ENCODE measurements around the gene PSAP.

PSAP gene

DNA sequence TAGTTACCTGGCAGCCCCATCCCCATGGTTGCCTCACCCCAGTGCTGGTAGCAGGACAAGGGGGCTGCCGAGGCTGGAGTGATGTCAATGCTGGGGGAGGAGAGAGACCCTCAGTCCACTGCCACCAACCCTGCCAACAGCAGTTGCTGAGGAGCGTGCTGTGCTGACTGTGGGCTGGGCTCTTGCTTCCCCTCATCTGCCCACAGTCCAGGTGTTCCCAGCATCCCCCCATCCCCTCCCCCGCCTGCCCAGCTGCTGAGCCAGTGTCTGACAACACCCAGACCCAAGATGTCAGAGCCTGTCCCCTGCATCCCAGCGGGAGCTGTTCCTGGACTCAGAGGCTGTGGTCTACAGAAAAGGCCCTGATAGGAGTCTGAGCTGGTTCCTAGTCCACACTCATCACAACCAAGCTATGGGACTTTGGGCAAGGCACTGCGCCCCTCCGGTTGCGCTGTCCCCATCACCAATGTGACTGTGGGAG is 14.6 kb upstream of the PSAP start:
- TF ChIP-seq, protein P1, sequence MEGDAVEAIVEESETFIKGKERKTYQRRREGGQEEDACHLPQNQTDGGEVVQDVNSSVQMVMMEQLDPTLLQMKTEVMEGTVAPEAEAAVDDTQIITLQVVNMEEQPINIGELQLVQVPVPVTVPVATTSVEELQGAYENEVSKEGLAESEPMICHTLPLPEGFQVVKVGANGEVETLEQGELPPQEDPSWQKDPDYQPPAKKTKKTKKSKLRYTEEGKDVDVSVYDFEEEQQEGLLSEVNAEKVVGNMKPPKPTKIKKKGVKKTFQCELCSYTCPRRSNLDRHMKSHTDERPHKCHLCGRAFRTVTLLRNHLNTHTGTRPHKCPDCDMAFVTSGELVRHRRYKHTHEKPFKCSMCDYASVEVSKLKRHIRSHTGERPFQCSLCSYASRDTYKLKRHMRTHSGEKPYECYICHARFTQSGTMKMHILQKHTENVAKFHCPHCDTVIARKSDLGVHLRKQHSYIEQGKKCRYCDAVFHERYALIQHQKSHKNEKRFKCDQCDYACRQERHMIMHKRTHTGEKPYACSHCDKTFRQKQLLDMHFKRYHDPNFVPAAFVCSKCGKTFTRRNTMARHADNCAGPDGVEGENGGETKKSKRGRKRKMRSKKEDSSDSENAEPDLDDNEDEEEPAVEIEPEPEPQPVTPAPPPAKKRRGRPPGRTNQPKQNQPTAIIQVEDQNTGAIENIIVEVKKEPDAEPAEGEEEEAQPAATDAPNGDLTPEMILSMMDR (IDR thresholded peaks at IDR 0.05; ENCODE audit: insufficient read depth, low read depth, low read length, missing control alignments), result no peak
- no peak overlapping the region for H3K4me3 ChIP-seq (ENCODE audit: low read length)
- no peak for DNase-seq (ENCODE audit: low read depth)

DNA sequence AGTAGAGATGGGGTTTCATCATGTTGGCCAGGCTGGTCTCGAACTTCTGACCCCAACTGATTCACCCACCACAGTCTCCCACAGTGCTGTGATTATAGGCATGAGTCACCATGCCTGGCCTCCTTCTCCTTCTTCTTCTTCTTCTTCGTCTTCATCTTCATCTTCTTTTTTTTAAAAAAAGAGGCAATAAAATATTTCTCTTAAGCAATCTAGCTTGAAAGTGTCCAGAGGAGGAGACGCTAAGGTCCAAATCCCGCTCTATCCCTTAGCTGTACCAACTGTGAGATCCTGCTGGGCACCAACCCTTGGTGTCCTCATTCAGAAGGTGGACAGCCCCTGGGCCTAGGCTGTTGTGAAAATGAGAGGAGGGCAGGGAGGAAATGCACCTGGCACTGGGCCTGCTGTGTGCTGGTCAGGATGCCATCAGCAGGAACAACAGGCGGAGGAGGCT is 13.9 kb upstream of the PSAP start:
- no peak for DNase-seq (ENCODE audit: low read depth)
- no peak overlapping the region for H3K4me3 ChIP-seq (ENCODE audit: low read length)
- TF ChIP-seq, protein P1 (IDR thresholded peaks at IDR 0.05; ENCODE audit: insufficient read depth, low read depth, low read length, missing control alignments), result no peak

DNA sequence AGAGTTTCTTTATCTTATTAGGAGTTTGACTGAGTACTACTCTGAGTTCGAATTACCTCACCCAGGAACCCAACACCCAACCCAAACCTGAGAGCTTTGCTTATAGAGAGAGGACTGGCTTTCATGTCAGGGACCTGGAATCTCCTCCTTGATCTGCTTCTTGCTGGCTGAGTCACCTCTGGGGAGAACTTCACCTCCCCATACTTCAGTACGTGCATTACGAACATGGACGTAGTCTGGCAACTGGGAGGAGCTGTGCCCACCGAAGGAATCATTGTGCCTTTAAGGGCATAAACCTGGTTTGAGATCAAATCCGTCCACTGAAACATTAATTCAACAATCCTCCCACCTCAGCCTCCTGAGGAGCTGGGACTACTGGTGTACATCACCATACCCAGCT is 12.2 kb upstream of the PSAP start:
- H3K4me3 ChIP-seq (ENCODE audit: low read length), result no peak overlapping the region
- TF ChIP-seq, protein P1 (IDR thresholded peaks at IDR 0.05; ENCODE audit: insufficient read depth, low read depth, low read length, missing control alignments), result no peak
- no peak for DNase-seq (ENCODE audit: low read depth)

DNA sequence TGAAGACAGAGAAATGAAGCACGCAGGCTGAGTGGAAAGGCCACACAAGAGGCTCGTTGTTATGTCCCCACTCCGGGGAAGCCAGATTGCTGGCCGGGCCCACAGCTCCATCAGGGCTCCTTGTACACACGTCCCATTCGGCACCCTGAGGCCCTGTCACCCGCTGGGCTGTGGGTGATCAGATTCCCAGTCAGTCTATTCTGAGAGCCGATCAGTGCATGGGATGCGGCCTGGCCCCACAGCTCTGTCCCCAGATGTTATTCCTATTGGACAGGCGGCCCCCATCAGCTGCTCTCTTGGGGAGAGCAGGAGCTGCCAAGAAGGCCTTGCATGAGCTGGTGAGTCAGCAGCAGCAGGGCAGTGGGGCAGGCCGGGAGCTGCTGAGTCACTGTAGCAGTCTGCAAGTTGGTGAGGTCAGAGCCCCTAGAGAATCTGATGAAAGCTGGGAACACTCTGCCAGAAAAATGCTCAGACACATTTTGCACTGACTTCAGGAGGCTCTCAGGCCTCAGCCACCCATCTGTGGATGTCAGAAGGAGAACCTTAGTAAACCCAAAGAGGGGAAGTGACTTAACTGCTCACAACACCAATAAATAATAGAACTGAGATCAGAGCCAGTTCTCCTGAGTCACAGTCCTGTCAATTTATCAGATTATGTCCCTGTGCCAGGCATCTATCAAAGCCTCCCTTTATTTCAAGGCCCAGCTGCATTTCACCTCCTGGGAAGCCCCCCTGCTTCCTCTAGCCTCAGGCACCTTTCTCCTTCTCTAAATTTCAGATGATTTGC is 9.4 kb upstream of the PSAP start:
- H3K4me3 ChIP-seq (ENCODE audit: low read length), result no peak overlapping the region
- peak; percentile 99 for DNase-seq (ENCODE audit: low read depth)
- TF ChIP-seq, protein P1 (IDR thresholded peaks at IDR 0.05; ENCODE audit: insufficient read depth, low read depth, low read length, missing control alignments), result no peak

DNA sequence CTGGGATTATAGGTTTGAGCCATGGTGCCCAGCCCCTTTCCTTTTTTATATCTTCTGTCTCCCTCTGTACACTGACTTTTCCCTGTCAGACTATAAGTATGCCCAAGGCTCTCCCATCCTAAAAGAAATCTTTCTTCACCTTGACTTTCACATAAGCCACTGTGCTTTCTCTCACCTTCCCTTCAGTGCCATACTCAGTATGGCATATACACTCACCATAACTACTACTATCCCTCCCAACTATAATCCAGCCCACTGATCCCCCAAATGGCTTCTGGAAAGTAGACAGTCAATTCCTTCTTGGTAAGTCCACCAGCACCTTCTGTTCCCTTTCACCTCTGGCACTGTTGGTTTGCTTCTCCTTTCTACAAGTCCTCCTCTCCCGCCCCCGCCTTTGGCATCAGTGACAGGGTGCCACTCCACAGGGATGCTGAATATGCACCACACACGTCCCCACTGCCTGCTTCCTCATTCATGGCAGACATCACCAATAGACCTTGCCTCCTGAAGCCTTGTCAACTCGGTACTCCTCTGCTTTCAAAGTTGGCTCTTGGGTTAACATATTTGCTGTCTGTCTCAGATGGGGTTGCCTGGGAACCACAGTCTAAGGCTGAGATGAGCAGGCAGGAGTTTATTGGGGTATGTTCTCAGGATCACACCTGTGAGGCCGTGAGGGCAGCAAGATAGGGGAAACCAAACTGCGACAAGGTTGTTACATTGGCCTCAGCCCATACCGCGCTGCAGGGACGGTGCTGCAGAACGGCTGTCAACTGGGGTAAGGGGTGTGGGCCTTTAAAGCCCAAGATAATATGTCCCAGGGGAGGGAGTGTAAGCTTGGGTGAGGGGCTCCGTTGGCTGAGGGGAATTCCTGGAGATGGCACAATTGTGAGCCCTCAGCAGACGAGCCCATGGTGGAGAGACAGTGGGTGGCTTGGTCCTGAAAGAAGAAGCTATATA is 7.2 kb upstream of the PSAP start:
- TF ChIP-seq, protein P1 (IDR thresholded peaks at IDR 0.05; ENCODE audit: insufficient read depth, low read depth, low read length, missing control alignments), result no peak

DNA sequence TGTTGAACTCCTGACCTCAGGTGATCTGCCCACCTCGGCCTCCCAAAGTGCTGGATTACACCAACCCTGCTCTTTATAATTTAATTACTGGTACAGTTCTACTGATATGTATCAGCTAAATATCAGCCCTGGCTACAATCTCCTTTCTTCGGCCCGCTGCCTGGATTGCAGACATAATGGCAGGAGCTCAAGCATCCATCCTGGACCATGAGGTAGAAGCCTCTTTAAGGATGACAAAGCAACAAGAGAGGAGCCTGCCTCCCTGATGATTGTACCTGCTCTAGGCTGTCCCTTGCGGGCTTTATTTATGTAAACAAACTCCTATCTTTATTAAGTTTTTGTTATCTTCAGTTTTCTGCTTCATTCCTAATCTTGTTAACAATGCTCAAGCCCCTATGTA is 5.6 kb upstream of the PSAP start:
- TF ChIP-seq, protein P1 (IDR thresholded peaks at IDR 0.05; ENCODE audit: insufficient read depth, low read depth, low read length, missing control alignments), result no peak
- H3K4me3 ChIP-seq (ENCODE audit: low read length), result no peak overlapping the region
- DNase-seq (ENCODE audit: low read depth), result no peak

More for the DNA sequence above, 7.2 kb upstream of the PSAP start:
- DNase-seq (ENCODE audit: low read depth), result no peak
- H3K4me3 ChIP-seq (ENCODE audit: low read length), result no peak overlapping the region
